KOPT-K1 (cell line): ENCODE results near the gene CADPS.

Experiments used
- H3K27ac ChIP-seq: fragments of 200-600 bp; sonication (generic); 2 replicates; pipeline ENCODE4 v1.5.1; 2016; ENCODE audit warnings: antibody characterized with exemption, mild to moderate bottlenecking, low read depth, low read length; ENCODE audit not compliant: poor library complexity, severe bottlenecking
- H3K36me3 ChIP-seq: fragments of 200-600 bp; sonication (generic); 2 replicates; pipeline ENCODE4 v1.5.1; 2017; ENCODE audit warnings: antibody characterized with exemption, mild to moderate bottlenecking, low read length, moderate library complexity; ENCODE audit not compliant: insufficient read depth
- H3K9me3 ChIP-seq: fragments of 200-600 bp; sonication (generic); 2 replicates; pipeline ENCODE4 v1.5.1; 2017; ENCODE audit warnings: antibody characterized with exemption, low read length, mild to moderate bottlenecking; ENCODE audit not compliant: insufficient read depth, poor library complexity, severe bottlenecking

CADPS gene

GRCh38 chr3:62874711-62875557 is at the start of gene CADPS:
Gene CADPS (minus strand): TSS chr3:62875416. CDS start chr3:62875029, 387 bp downstream.
- Histone ChIP-seq H3K27ac (no peak within 1 kb of the TSS), H3K36me3 (no peaks in the 10 kb centered on the region), H3K9me3 (no peaks in the 10 kb centered on the region)

GRCh38 chr3:62923066-62923465 is 47.9 kb upstream of the CADPS start:
- no peak overlapping the region for H3K27ac ChIP-seq
- no peaks in the 10 kb centered on the region for H3K36me3 ChIP-seq
- no peaks in the 10 kb centered on the region for H3K9me3 ChIP-seq

GRCh38 chr3:62922326-62922725 is 47.1 kb upstream of the CADPS start:
- Histone ChIP-seq H3K27ac (no peak overlapping the region), H3K36me3 (no peaks in the 10 kb centered on the region), H3K9me3 (no peaks in the 10 kb centered on the region)

- Histone ChIP-seq H3K9me3 (no peaks in the 10 kb centered on the region), H3K27ac (no peak overlapping the region), H3K36me3 (no peaks in the 10 kb centered on the region)
Observed at GRCh38 chr3:62920466-62920784, 45.2 kb upstream of the CADPS start.

- no peak overlapping the region for H3K27ac ChIP-seq
- H3K9me3 ChIP-seq = no peaks in the 10 kb centered on the region
- no peaks in the 10 kb centered on the region for H3K36me3 ChIP-seq
Observed at GRCh38 chr3:62919784-62920465, 44.7 kb upstream of the CADPS start.

GRCh38 chr3:62918777-62919176 is 43.6 kb upstream of the CADPS start:
- H3K27ac ChIP-seq = no peak overlapping the region
- H3K36me3 ChIP-seq = no peaks in the 10 kb centered on the region
- no peaks in the 10 kb centered on the region for H3K9me3 ChIP-seq

GRCh38 chr3:62918131-62918530 is 42.9 kb upstream of the CADPS start:
- Histone ChIP-seq H3K27ac (no peak overlapping the region), H3K36me3 (no peaks in the 10 kb centered on the region), H3K9me3 (no peaks in the 10 kb centered on the region)

GRCh38 chr3:62911526-62911925 is 36.3 kb upstream of the CADPS start:
- H3K9me3 ChIP-seq = no peaks in the 10 kb centered on the region
- no peaks in the 10 kb centered on the region for H3K36me3 ChIP-seq
- no peak overlapping the region for H3K27ac ChIP-seq

- Histone ChIP-seq H3K36me3 (no peaks in the 10 kb centered on the region), H3K27ac (no peak overlapping the region), H3K9me3 (no peaks in the 10 kb centered on the region)
Observed at GRCh38 chr3:62905331-62905730, 30.1 kb upstream of the CADPS start.

- no peak overlapping the region for H3K27ac ChIP-seq
- no peaks in the 10 kb centered on the region for H3K9me3 ChIP-seq
- no peaks in the 10 kb centered on the region for H3K36me3 ChIP-seq
Observed at GRCh38 chr3:62898530-62899496, 23.6 kb upstream of the CADPS start.

GRCh38 chr3:62895901-62896300 is 20.7 kb upstream of the CADPS start:
- H3K36me3 ChIP-seq = no peaks in the 10 kb centered on the region
- no peaks in the 10 kb centered on the region for H3K9me3 ChIP-seq
- no peak overlapping the region for H3K27ac ChIP-seq

- H3K9me3 ChIP-seq = no peaks in the 10 kb centered on the region
- H3K36me3 ChIP-seq = no peaks in the 10 kb centered on the region
- no peak overlapping the region for H3K27ac ChIP-seq
Observed at GRCh38 chr3:62892951-62893350, 17.7 kb upstream of the CADPS start.

GRCh38 chr3:62892045-62892444 is 16.8 kb upstream of the CADPS start:
- Histone ChIP-seq H3K36me3 (no peaks in the 10 kb centered on the region), H3K9me3 (no peaks in the 10 kb centered on the region), H3K27ac (no peak overlapping the region)

GRCh38 chr3:62888778-62889177 is 13.6 kb upstream of the CADPS start:
- Histone ChIP-seq H3K27ac (no peak overlapping the region), H3K36me3 (no peaks in the 10 kb centered on the region), H3K9me3 (no peaks in the 10 kb centered on the region)

- H3K36me3 ChIP-seq = no peaks in the 10 kb centered on the region
- H3K27ac ChIP-seq = no peak overlapping the region
- H3K9me3 ChIP-seq = no peaks in the 10 kb centered on the region
Observed at GRCh38 chr3:62888180-62888579, 13.0 kb upstream of the CADPS start.
